ENCODE measurements around the gene MACROH2A1. TPM values are rescaled to one million over a fixed set of nuclear protein-coding genes. Genes with fewer than 3 reads are reported as not detected.

Gene MACROH2A1
- total and polyA plus RNA-seq, 2 of the 4 experiments (the other 2 are of a cell fraction) = 122 to 126 TPM

DNA sequence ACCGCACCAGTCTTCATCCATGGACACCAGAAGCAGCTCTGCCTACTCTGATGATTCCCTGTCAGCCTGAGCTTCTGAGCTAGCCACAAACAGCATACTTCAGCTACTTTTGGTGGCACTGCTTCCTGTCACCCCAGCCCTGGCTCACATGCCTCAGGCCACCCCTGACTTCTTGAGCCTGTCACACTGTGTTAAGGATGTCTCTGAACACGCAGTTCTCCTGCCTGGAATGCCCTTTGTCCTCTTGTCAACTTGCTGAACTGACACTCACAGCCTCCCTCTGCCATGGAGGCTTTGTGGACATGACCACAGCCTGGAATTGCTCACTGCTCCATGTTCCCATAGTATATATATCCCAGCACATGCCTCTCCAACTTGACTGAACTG, 7.2 kb downstream of the MACROH2A1 start:
- no peaks in the 10 kb centered on the region for H3K27me3 ChIP-seq (ENCODE audit: control insufficient read depth, insufficient read depth, low read length)
- H3K27ac ChIP-seq (ENCODE audit: insufficient read depth, low read length) = peak overlapping the region; percentile 55
- peak overlapping the region; percentile 10 for H2AFZ ChIP-seq (replicated peaks; ENCODE audit: low read length, poor library complexity)
- peak overlapping the region; percentile 94 for H2BK120ac ChIP-seq (ENCODE audit: low read depth, low read length)
- H2AK5ac ChIP-seq (ENCODE audit: low read depth, low read length) = peak overlapping the region; percentile 88
- CTCF ChIA-PET = interaction anchor here (0.6 to 0.8 kb wide), 2 partner anchors 9 to 23 kb away, joined by 3 to 4 read pairs; no protein-coding TSS in a partner anchor
- H3K36me3 ChIP-seq (ENCODE audit: control insufficient read depth, insufficient read depth, low read length) = peaks cover 14% of the 10 kb centered on the region
- H2AK9ac ChIP-seq (replicated peaks; ENCODE audit: low read depth, low read length, poor library complexity) = peak overlapping the region; percentile 59
- peak overlapping the region; percentile 91 for H3K23ac ChIP-seq (ENCODE audit: low read depth, low read length)
- peak overlapping the region; percentile 89 for H4K91ac ChIP-seq (ENCODE audit: insufficient read depth, low read depth, low read length)
- peaks cover 66% of the 10 kb centered on the region for H3K9me1 ChIP-seq (ENCODE audit: insufficient read depth, low read length)
- no peak overlapping the region for H3K4me3 ChIP-seq (ENCODE audit: insufficient read depth, low read depth, low read length)
- intact Hi-C loops (cut with micrococcal nuclease) (loop anchor here (2.0 kb wide), 1 partner anchor 37 kb away; no protein-coding TSS in a partner anchor), in situ Hi-C loops (cut with MboI; ENCODE audit: low sequenced_read_pairs) (no loop called here), dilution Hi-C loops (cut with HindIII; ENCODE audit: low sequenced_read_pairs, unreplicated experiment) (no loop called here)
- H4K20me1 ChIP-seq (ENCODE audit: insufficient read depth, low read length) = peaks cover 83% of the 10 kb centered on the region
- H3K4me2 ChIP-seq (ENCODE audit: low read depth, low read length) = 0 out of 2 replicates have a peak overlapping the region, but pooled peaks have one; percentile 1
- H2BK20ac ChIP-seq (ENCODE audit: low read depth, low read length) = peak overlapping the region; percentile 87
- peaks cover 31 to 95% of the 10 kb centered on the region in 2 experiments for H3K79me1 ChIP-seq (ENCODE audit: low read depth in 1 of 2, low read length in 2 of 2)
- no peaks in the 10 kb centered on the region for H3K9me3 ChIP-seq (ENCODE audit: control insufficient read depth, insufficient read depth, low read length)
- no peak overlapping the region; the same call in 1 of the 2 replicates for H3K9ac ChIP-seq (ENCODE audit: low read depth, low read length)
- H3K4me1 ChIP-seq (ENCODE audit: control insufficient read depth, insufficient read depth, low read length) = peaks cover 47% of the 10 kb centered on the region
- ATAC-seq (ENCODE audit: low read depth) (no peak), DNase-seq (no peak)
- TF ChIP-seq CEBPB (IDR thresholded peaks at IDR 0.05; ENCODE audit: low read depth, low read length) = no peak
- no peak for TF ChIP-seq CHD1 (IDR thresholded peaks at IDR 0.05; ENCODE audit: low read depth, low read length)
- TF ChIP-seq, protein P1, sequence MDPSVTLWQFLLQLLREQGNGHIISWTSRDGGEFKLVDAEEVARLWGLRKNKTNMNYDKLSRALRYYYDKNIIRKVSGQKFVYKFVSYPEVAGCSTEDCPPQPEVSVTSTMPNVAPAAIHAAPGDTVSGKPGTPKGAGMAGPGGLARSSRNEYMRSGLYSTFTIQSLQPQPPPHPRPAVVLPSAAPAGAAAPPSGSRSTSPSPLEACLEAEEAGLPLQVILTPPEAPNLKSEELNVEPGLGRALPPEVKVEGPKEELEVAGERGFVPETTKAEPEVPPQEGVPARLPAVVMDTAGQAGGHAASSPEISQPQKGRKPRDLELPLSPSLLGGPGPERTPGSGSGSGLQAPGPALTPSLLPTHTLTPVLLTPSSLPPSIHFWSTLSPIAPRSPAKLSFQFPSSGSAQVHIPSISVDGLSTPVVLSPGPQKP (IDR thresholded peaks at IDR 0.05; ENCODE audit: borderline replicate concordance, low read depth, low read length) = no peak
- TF ChIP-seq MAZ (IDR thresholded peaks at IDR 0.05; ENCODE audit: borderline replicate concordance, low read depth, low read length) = no peak
- no peak for TF ChIP-seq BHLHE40 (IDR thresholded peaks at IDR 0.05; ENCODE audit: low read depth, low read length)
- peak overlapping the region; percentile 54; the same call in 1 of the 2 replicates for H4K5ac ChIP-seq (ENCODE audit: low read depth, low read length)
- 83% methylated on average over 2 of the region's 2 CpGs; no CpG with 5 or more reads in 1 of the 2 experiments for WGBS, 2 experiments (ENCODE audit: extremely low coverage in 2 of 2, insufficient read length in 1 of 2)
- BruUV-seq (replicated peaks) = no TSS peak
- H2BK5ac ChIP-seq (ENCODE audit: low read depth, low read length, poor library complexity, severe bottlenecking) = peak overlapping the region; percentile 98
- H2BK15ac ChIP-seq (ENCODE audit: low read depth, low read length) = peak overlapping the region; percentile 39; the same call in 2 of the 3 replicates
- peak overlapping the region; percentile 94 for H3K4ac ChIP-seq (ENCODE audit: low read depth, low read length)
- peak overlapping the region in 1 of 2 experiments; percentile 93; a peak in 2 of 4 replicates for H4K8ac ChIP-seq (ENCODE audit: low read depth in 2 of 2, low read length in 2 of 2)
- no peak overlapping the region; the same call in 1 of the 2 replicates for H3K56ac ChIP-seq (ENCODE audit: extremely low read depth, insufficient read depth, low read length)
- peak overlapping the region; percentile 79 for H3K18ac ChIP-seq (ENCODE audit: low read depth, low read length)
- POLR2A ChIA-PET (ENCODE audit: unreplicated experiment) = no interaction called here
- peak overlapping the region; percentile 89 for H3K14ac ChIP-seq (replicated peaks; ENCODE audit: low read depth, low read length)

All from IMR-90 (cell line).